RWPE2 (cell line): ENCODE data around the gene PRR23C.

Source experiments
- ATAC-seq: fragments of 200-7000 bp; cut with Tn5 transposase; 3 replicates; pipeline ENCODE4 v1.9.1; 2021; ENCODE audit warnings: low read depth
- DNase-seq: peaks from one replicate; pipeline ENCODE4 v3.0.0-alpha.2; 2020; ENCODE audit warnings: low spot score
- H3K27ac ChIP-seq: fragments of 450-650 bp; 2 replicates; pipeline ENCODE4 v1.5.1; 2017; ENCODE audit warnings: mild to moderate bottlenecking; ENCODE audit not compliant: poor library complexity, severe bottlenecking
- H3K27me3 ChIP-seq: fragments of 250-450 bp; sonication (Bioruptor Pico); 2 replicates; pipeline ENCODE4 v1.5.1; 2021; ENCODE audit warnings: mild to moderate bottlenecking, moderate library complexity; ENCODE audit not compliant: insufficient read depth, poor library complexity, severe bottlenecking
- H3K36me3 ChIP-seq: fragments of 250-450 bp; sonication (Bioruptor Pico); 2 replicates; pipeline ENCODE4 v1.5.1; 2020; ENCODE audit warnings: low read depth, mild to moderate bottlenecking, moderate library complexity
- H3K4me1 ChIP-seq: fragments of 250-450 bp; sonication (Bioruptor Pico); 2 replicates; pipeline ENCODE4 v1.5.1; 2021; ENCODE audit warnings: mild to moderate bottlenecking, moderate library complexity; ENCODE audit not compliant: insufficient read depth, poor library complexity, severe bottlenecking
- H3K4me3 ChIP-seq: fragments of 250-450 bp; sonication (Bioruptor Pico); 2 replicates; pipeline ENCODE4 v1.5.1; 2021; ENCODE audit warnings: mild to moderate bottlenecking, moderate library complexity; ENCODE audit not compliant: severe bottlenecking
- H3K9me3 ChIP-seq: fragments of 250-450 bp; sonication (Bioruptor Pico); 2 replicates; pipeline ENCODE4 v1.5.1; 2021; ENCODE audit warnings: mild to moderate bottlenecking, moderate library complexity; ENCODE audit not compliant: severe bottlenecking
- CTCF ChIP-seq: fragments of 450-650 bp; IDR thresholded peaks from one replicate; pipeline ENCODE4 v1.5.1; 2017; ENCODE audit warnings: mild to moderate bottlenecking, moderate library complexity; ENCODE audit not compliant: poor library complexity, severe bottlenecking

PRR23C gene

GRCh38 chr3:139020868-139021234 is 23.8 kb downstream of the PRR23C start, which contains the start of gene PRR23B:
Gene PRR23B (minus strand): TSS chr3:139020926. CDS start chr3:139020661, 265 bp downstream.
- no peaks in the 10 kb centered on the region for H3K36me3 ChIP-seq
- TF ChIP-seq CTCF = peak; percentile 17
- no peak for ATAC-seq

GRCh38 chr3:139020036-139020867 is 24.4 kb downstream of the PRR23C start:
- Histone ChIP-seq H3K27ac (no peak overlapping the region), H3K27me3 (no peaks in the 10 kb centered on the region), H3K9me3 (no peaks in the 10 kb centered on the region), H3K4me3 (no peak overlapping the region), H3K36me3 (no peaks in the 10 kb centered on the region), H3K4me1 (no peaks in the 10 kb centered on the region)
- no peak for TF ChIP-seq CTCF
- no peak for DNase-seq
- ATAC-seq = no peak

More at GRCh38 chr3:139020868-139021234, 23.8 kb downstream of the PRR23C start, which contains the start of gene PRR23B:
- H3K4me3 ChIP-seq = no peak within 1 kb of the TSS
- no peaks in the 10 kb centered on the region for H3K9me3 ChIP-seq
- no peak within 1 kb of the TSS for H3K27ac ChIP-seq
- H3K27me3 ChIP-seq = no peaks in the 10 kb centered on the region
- DNase-seq = no peak
- no peaks in the 10 kb centered on the region for H3K4me1 ChIP-seq

- no peak for TF ChIP-seq CTCF
- no peaks in the 10 kb centered on the region for H3K4me1 ChIP-seq
These were observed 28.2 kb downstream of the PRR23C start for GRCh38 chr3:139016430-139017048.

GRCh38 chr3:139006051-139006716 is 38.5 kb downstream of the PRR23C start, which contains the start of gene PRR23A:
Gene PRR23A (minus strand): TSS chr3:139006268. CDS start chr3:139006268, 0 bp downstream.
- Histone ChIP-seq H3K36me3 (no peaks in the 10 kb centered on the region), H3K27ac (no peak within 1 kb of the TSS), H3K4me1 (no peaks in the 10 kb centered on the region), H3K9me3 (peaks cover 3% of the 10 kb centered on the region), H3K27me3 (no peaks in the 10 kb centered on the region), H3K4me3 (no peak within 1 kb of the TSS)
- ATAC-seq (no peak), DNase-seq (no peak)
- no peak for TF ChIP-seq CTCF

More at GRCh38 chr3:139016430-139017048, 28.2 kb downstream of the PRR23C start:
- no peaks in the 10 kb centered on the region for H3K36me3 ChIP-seq
- no peaks in the 10 kb centered on the region for H3K9me3 ChIP-seq
- ATAC-seq (no peak), DNase-seq (no peak)
- H3K27ac ChIP-seq = no peak overlapping the region
- peaks cover 3% of the 10 kb centered on the region for H3K27me3 ChIP-seq
- H3K4me3 ChIP-seq = no peak overlapping the region
